H1 (cell line): ENCODE data around the gene CCDC136. TPM values are rescaled to one million over a fixed set of nuclear protein-coding genes. Genes with fewer than 3 reads are reported as not detected.

Experiments used
- BRCA1 ChIP-seq: IDR thresholded peaks from 2 replicates; pipeline ENCODE4 v1.6.1; 2012; ENCODE audit warnings: low read depth, low read length, improper control_type of control experiment
- CBX5 ChIP-seq: fragments of 300-800, 300-1000 bp; sonication (generic); IDR thresholded peaks from 2 replicates; pipeline ENCODE4 v1.7.1; 2016; ENCODE audit warnings: antibody characterized with exemption, low read length, low read depth
- CBX8 ChIP-seq: fragments of 300-800, 300-1000 bp; sonication (generic); IDR thresholded peaks from 2 replicates; pipeline ENCODE4 v1.7.1; 2016; ENCODE audit warnings: low read depth, low read length, borderline replicate concordance
- CEBPB ChIP-seq: IDR thresholded peaks from 2 replicates; pipeline ENCODE4 v1.6.1; 2012; ENCODE audit warnings: low read depth, low read length
- CREB1 ChIP-seq: IDR thresholded peaks from 2 replicates; pipeline ENCODE4 v1.6.1; 2012; ENCODE audit warnings: inconsistent platforms
- CTCF ChIP-seq, 3 experiments: IDR thresholded peaks; 1 replicate in 2 of 3; 2 replicates in 1 of 3; pipeline versions ENCODE4 v1.5.1 to v1.6.1; 2011; ENCODE audit warnings: low read length in 3 of 3, mild to moderate bottlenecking in 3 of 3, inconsistent platforms in 2 of 3, low read depth in 1 of 3, moderate library complexity in 1 of 3; ENCODE audit not compliant: insufficient read depth in 1 of 3; ENCODE audit errors: control extremely low read depth in 1 of 3
- E2F6 ChIP-seq: IDR thresholded peaks from 2 replicates; pipeline ENCODE4 v1.6.1; 2012; ENCODE audit warnings: inconsistent platforms
- EGR1 ChIP-seq: IDR thresholded peaks from 2 replicates; pipeline ENCODE4 v1.6.1; 2011; ENCODE audit warnings: low read depth, low read length, borderline replicate concordance
- GABPA ChIP-seq: IDR thresholded peaks from 2 replicates; pipeline ENCODE4 v1.6.1; 2011; ENCODE audit warnings: mild to moderate bottlenecking, low read length, moderate library complexity, borderline replicate concordance; ENCODE audit not compliant: insufficient read depth
- NRF1 ChIP-seq: IDR thresholded peaks from 2 replicates; pipeline ENCODE4 v1.6.1; 2011; ENCODE audit warnings: mild to moderate bottlenecking, low read depth, low read length, improper control_type of control experiment
- PHF8 ChIP-seq: fragments of 200-600 bp; sonication (generic); conservative IDR thresholded peaks from 2 replicates; pipeline ENCODE4 v1.7.1; 2012; ENCODE audit warnings: low read depth, mild to moderate bottlenecking, inconsistent platforms, low read length, moderate library complexity
- RBBP5 ChIP-seq: IDR thresholded peaks from 2 replicates; pipeline ENCODE4 v1.7.1; 2012; ENCODE audit warnings: low read depth, mild to moderate bottlenecking, inconsistent platforms, low read length, moderate library complexity, borderline replicate concordance
- RNF2 ChIP-seq: fragments of 200-900, 300-1000 bp; sonication (generic); IDR thresholded peaks from 2 replicates; pipeline ENCODE4 v1.7.1; 2016; ENCODE audit warnings: borderline replicate concordance, low read depth, mild to moderate bottlenecking, antibody characterized with exemption, low read length; ENCODE audit not compliant: poor library complexity, severe bottlenecking; ENCODE audit errors: missing control alignments
- SAP30 ChIP-seq: fragments of 300-600 bp; sonication (generic); IDR thresholded peaks from 2 replicates; pipeline ENCODE4 v1.7.1; 2012; ENCODE audit warnings: low read length, moderate library complexity, mild to moderate bottlenecking, inconsistent platforms; ENCODE audit not compliant: insufficient read depth, insufficient replicate concordance
- SIRT6 ChIP-seq: IDR thresholded peaks from one replicate; pipeline ENCODE4 v1.7.1; 2012; ENCODE audit warnings: low read length, inconsistent platforms
- SRF ChIP-seq: IDR thresholded peaks from 2 replicates; pipeline ENCODE4 v1.6.1; 2011; ENCODE audit warnings: mild to moderate bottlenecking, low read depth, low read length, moderate library complexity
- SUZ12 ChIP-seq: fragments of 200-600 bp; sonication (generic); IDR thresholded peaks from 2 replicates; pipeline ENCODE4 v1.6.1; 2012; ENCODE audit warnings: mild to moderate bottlenecking, inconsistent platforms, low read length, moderate library complexity, mixed read lengths
- YY1 ChIP-seq: IDR thresholded peaks from 2 replicates; pipeline ENCODE4 v1.6.1; 2011; ENCODE audit warnings: low read depth, mild to moderate bottlenecking, low read length
- ZNF274 ChIP-seq: IDR thresholded peaks from 2 replicates; pipeline ENCODE4 v1.7.0; 2012; ENCODE audit warnings: low read length, borderline replicate concordance; ENCODE audit errors: extremely low read depth
- polyA plus RNA-seq, 7 experiments: library from polyadenylated mRNA; depleted of rRNA in 3 of 7; stranded (reverse) in 5 of 7; unstranded in 2 of 7; fragments of >200 nt in 5 of 7; fragments of 200-250 nt in 2 of 7; gene quantifications; 1 replicate in 5 of 7; 2 replicates in 1 of 7; 4 replicates in 1 of 7; pipeline versions ENCODE4 v1.2.1 to v1.2.3, GENCODE V29; 2011 to 2013; ENCODE audit warnings: missing spikeins in 2 of 7, mixed read lengths in 2 of 7
- total RNA-seq: library from RNA; stranded (reverse); fragmentation: NEBNext Ultra II Directional; extraction: Animal tissue kit (Norgen Biotek cat#: 25700); gene quantifications from 2 replicates; pipeline ENCODE4 v1.2.1, GENCODE V29; 2021
- TF ChIP-seq, protein P1 (sequence below): IDR thresholded peaks from 2 replicates; pipeline ENCODE4 v1.6.1; 2011; ENCODE audit warnings: low read depth, mild to moderate bottlenecking, low read length; ENCODE audit not compliant: insufficient read depth

The CCDC136 gene
- total and polyA plus RNA-seq, 2 of the 8 experiments (the other 6 are each of a cell fraction or from before 2014, with no cell fraction given), result 35.6 to 47.7 TPM

DNA sequence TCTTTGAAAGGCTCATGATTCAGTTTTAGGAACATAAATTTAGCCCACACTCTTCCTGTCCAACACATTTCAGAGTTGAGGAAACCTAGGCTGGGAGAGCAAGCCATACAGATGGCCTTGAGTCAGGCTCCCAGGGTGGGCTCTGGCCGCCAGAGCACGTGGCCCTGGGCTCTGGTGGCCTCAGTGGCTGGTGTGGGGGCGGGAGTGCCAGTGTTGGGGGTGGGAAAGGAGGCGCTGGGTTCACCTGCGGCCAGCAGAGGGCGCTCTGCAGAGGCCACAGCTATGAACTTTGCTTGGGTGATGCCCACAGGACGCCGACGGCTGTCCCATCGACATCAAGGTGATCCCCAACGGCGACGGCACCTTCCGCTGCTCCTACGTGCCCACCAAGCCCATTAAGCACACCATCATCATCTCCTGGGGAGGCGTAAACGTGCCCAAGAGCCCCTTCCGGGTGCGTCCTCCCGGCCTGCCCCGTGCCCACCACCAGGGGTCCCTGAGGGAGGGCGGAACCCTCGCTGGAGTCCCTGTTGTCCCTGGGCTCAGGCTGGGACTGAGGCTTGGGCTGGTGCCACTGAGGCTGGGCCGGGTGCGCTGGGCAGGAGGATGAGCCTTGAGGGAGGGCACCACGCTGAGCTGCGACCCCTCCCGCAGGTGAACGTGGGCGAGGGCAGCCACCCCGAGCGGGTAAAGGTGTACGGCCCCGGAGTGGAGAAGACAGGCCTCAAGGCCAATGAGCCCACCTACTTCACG is 50.3 kb downstream of the CCDC136 start (continued):
- TF ChIP-seq GABPA, result no peak
- no peak for TF ChIP-seq CBX5
- TF ChIP-seq ZNF274, result no peak
- peak; percentile 17; the same call in 1 of the 2 replicates for TF ChIP-seq CREB1
- TF ChIP-seq RNF2, result no peak
- TF ChIP-seq PHF8, result no peak
- TF ChIP-seq E2F6, result peak; percentile 84
- TF ChIP-seq CTCF (IDR thresholded peaks at IDR 0.05; ENCODE audit: control extremely low read depth in 1 of 3, insufficient read depth in 1 of 3, low read depth in 1 of 3, low read length in 3 of 3), result peak in 2 of 3 experiments; percentile 71 to 74; a peak in 3 of 4 replicates
- TF ChIP-seq CBX8, result no peak
- no peak for TF ChIP-seq SIRT6
- no peak for TF ChIP-seq NRF1
- TF ChIP-seq SUZ12, result no peak
- TF ChIP-seq SAP30, result no peak
- peak; percentile 98 for TF ChIP-seq EGR1
- TF ChIP-seq BRCA1, result no peak
- no peak for TF ChIP-seq RBBP5
- no peak for TF ChIP-seq CEBPB
- TF ChIP-seq, protein P1, sequence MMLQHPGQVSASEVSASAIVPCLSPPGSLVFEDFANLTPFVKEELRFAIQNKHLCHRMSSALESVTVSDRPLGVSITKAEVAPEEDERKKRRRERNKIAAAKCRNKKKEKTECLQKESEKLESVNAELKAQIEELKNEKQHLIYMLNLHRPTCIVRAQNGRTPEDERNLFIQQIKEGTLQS, result no peak
- TF ChIP-seq YY1, result 0 out of 2 replicates have a peak, but pooled peaks have one; percentile 12
- no peak for TF ChIP-seq SRF
